NK-92 (cell line): ENCODE results near the gene CNP.
"Not testable (repeated sequence)": the region's sequence is repeated elsewhere in the genome, so short reads cannot be mapped to it uniquely, and the experiment has no call there.

Source experiments
- DNase-seq: peaks from one replicate; lab custom pipeline; 2025; ENCODE audit not compliant: unreplicated experiment; lab: John Stamatoyannopoulos, UW

CNP gene

GRCh38 chr17:42002175-42002791 lies 35.7 kb downstream of the CNP start:
- no peak for DNase-seq

GRCh38 chr17:42002792-42003301 lies 36.3 kb downstream of the CNP start:
- DNase-seq = no peak

GRCh38 chr17:42005166-42005565 lies 38.6 kb downstream of the CNP start:
- DNase-seq = no peak

GRCh38 chr17:42009170-42009569 lies 42.6 kb downstream of the CNP start:
- DNase-seq = no peak

GRCh38 chr17:42010266-42010680 lies 43.7 kb downstream of the CNP start:
- not testable (repeated sequence) for DNase-seq

- DNase-seq = no peak
Observed at GRCh38 chr17:42010898-42011516, 44.4 kb downstream of the CNP start.

GRCh38 chr17:42012363-42012762 lies 45.8 kb downstream of the CNP start:
- DNase-seq = not testable (repeated sequence)

GRCh38 chr17:42013740-42014139 lies 47.1 kb downstream of the CNP start:
- not testable (repeated sequence) for DNase-seq

- DNase-seq = no peak
Observed at GRCh38 chr17:42016411-42016831, 49.8 kb downstream of the CNP start.

- no peak for DNase-seq
Observed at GRCh38 chr17:42016941-42017865, 50.6 kb downstream of the CNP start, which contains the start of gene DNAJC7. Gene DNAJC7 (minus strand): TSS chr17:42017439. CDS start chr17:42017416, 23 bp downstream.

GRCh38 chr17:42017866-42018200 lies 51.2 kb downstream of the CNP start:
- no peak for DNase-seq

- no peak for DNase-seq
Observed at GRCh38 chr17:42018339-42018738, 51.7 kb downstream of the CNP start.

- no peak for DNase-seq
Observed at GRCh38 chr17:42018988-42019387, 52.4 kb downstream of the CNP start.

- peak; percentile 46 for DNase-seq
Observed at GRCh38 chr17:42019509-42020404, 53.2 kb downstream of the CNP start, which contains the start of gene NKIRAS2. Gene NKIRAS2 (plus strand): TSS chr17:42020090. CDS start chr17:42021578, 1,488 bp downstream.

GRCh38 chr17:42020845-42021244 lies 54.2 kb downstream of the CNP start:
- not testable (repeated sequence) for DNase-seq

GRCh38 chr17:42023524-42024349 lies 57.1 kb downstream of the CNP start:
- no peak for DNase-seq

- DNase-seq = no peak
Observed at GRCh38 chr17:42025191-42025579, 58.6 kb downstream of the CNP start.

GRCh38 chr17:42025936-42026335 lies 59.3 kb downstream of the CNP start:
- no peak for DNase-seq

GRCh38 chr17:42026857-42027589 lies 60.4 kb downstream of the CNP start:
- DNase-seq = no peak
